Measurements from ENCODE around the gene TANGO6.

Gene TANGO6

DNA sequence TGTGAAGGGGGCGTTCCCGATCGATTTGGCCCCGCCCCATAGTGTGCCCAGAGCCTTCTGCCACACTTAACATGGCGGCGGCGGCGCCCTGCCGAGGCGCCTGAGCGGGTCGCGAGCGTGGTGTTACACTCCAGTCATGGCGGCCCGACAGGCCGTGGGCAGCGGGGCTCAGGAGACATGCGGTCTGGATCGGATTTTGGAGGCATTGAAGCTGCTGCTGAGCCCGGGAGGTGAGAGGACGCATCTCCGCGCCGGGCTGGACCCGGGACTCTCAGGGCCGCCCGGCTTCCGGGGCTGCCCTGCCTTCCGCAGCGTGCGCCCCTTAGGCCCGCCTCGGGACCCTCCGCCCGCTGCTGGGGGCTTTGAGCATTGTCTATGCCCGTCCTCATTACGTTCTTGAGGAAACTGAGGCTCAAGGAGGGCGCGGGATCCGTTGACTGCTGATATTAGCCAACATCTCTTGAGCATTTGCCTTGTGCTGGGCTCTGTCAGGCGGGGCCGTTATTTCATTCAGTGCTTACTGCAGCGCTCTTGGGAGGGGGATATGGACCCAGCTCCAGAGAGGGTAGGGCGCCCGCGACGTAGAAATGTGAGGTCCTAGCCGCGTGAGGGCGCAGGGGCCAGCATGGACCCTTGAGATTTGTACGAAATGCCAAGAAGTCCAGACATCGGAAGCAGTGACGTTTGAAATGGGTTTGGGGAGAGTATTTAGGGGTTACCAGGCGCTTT is at the start of gene TANGO6:
TSS of gene TANGO6 (plus strand) at position 50 of the 729 bp plus-strand sequence. CDS start at position 137, 87 bp downstream.
- DNase-seq (ENCODE audit: low spot score in 2 of 2) = peak; percentile 90
- Mint-ChIP-seq H3K36me3 (no peaks in the 10 kb centered on the region), H3K4me1 (peaks cover 16% of the 10 kb centered on the region), H3K27ac (peak within 1 kb of the TSS; percentile 79), H3K27me3 (no peaks in the 10 kb centered on the region), H3K9me3 (no peaks in the 10 kb centered on the region), H3K4me3 (peak within 1 kb of the TSS; percentile 94)
- ATAC-seq (ENCODE audit: low read depth) = peak; percentile 98

DNA sequence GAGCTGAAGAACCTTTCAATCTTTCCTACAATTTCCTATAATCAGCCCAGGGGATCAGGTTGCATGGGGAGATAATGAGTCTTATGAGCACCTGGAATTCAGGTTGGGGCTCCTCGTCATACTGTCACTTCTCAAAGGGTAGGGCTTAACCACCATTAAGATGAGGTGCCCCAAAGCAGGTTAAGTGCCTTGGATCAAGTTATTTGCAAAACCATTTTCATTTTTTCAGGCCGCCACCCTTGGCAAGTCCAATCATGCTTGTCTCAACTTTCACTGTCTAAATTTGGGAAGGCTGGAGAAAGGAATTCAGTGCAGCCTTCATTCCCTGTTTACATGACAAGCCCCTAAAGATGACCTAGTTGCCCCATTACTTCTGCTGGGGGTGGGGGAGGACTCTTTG is 44.9 kb upstream of the TANGO6 start:
- Mint-ChIP-seq H3K4me1 (no peaks in the 10 kb centered on the region), H3K36me3 (no peaks in the 10 kb centered on the region), H3K4me3 (no peak overlapping the region), H3K9me3 (no peaks in the 10 kb centered on the region), H3K27me3 (no peaks in the 10 kb centered on the region), H3K27ac (no peak overlapping the region)
- no peak for ATAC-seq (ENCODE audit: low read depth)
- DNase-seq (ENCODE audit: low spot score in 2 of 2) = no peak

DNA sequence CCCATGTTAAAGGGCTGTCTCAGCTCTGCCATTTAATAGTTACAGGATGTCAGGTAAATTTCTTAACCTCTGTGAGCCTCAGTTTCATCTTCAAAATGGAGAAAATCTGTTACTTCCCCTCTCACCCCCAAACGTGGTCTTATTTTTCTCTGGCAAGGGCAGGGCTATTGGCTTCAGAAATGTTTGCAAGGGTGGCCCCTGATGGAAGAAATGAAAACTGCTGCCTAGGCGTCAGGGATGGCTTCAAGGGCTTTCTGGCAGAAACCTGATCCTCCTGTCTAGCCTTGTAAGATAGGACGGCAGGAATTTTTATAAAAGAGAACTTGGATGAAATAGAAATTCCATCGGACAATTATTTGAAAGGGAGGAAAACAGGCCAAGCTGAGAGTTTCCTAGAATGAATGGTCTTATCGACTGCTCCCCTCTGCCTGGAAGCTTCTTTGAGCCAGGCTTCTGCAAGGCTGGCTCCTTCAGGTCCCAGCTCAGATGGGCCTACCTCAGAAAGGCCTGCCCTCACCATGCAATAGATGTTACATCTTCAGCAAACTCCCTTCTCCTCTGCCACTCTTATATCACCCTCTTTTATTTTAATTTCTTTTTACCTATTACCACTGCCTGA is 43.0 kb upstream of the TANGO6 start:
- H3K27ac Mint-ChIP-seq = no peak overlapping the region
- ATAC-seq (ENCODE audit: low read depth) (peak; percentile 96), DNase-seq (ENCODE audit: low spot score in 2 of 2) (peak; percentile 54 to 56)
- no peaks in the 10 kb centered on the region for H3K27me3 Mint-ChIP-seq
- no peak overlapping the region for H3K4me3 Mint-ChIP-seq
- H3K4me1 Mint-ChIP-seq = no peaks in the 10 kb centered on the region
- H3K9me3 Mint-ChIP-seq = no peaks in the 10 kb centered on the region
- H3K36me3 Mint-ChIP-seq = no peaks in the 10 kb centered on the region

DNA sequence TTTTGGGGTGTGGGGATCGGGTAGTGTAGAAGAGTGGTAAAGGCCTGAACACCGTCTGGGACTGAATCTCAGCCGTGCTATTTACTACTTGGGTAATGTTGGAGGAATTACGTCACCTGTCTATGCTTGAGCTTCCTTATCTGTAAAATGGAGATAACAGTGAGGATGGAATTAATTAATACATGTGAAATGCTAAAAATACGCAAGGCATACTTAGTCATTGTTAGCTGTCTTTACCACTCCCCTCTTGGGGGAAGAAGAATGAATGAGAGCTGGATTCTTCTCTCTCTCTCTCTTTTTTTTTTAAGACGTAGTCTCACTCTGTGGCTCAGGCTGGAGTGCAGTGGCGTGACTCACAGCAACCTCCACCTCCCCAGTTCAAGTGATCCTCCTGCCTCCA is 41.1 kb upstream of the TANGO6 start:
- no peaks in the 10 kb centered on the region for H3K36me3 Mint-ChIP-seq
- no peaks in the 10 kb centered on the region for H3K9me3 Mint-ChIP-seq
- no peak for ATAC-seq (ENCODE audit: low read depth)
- H3K27me3 Mint-ChIP-seq = no peaks in the 10 kb centered on the region
- no peak overlapping the region for H3K27ac Mint-ChIP-seq
- no peaks in the 10 kb centered on the region for H3K4me1 Mint-ChIP-seq
- no peak for DNase-seq (ENCODE audit: low spot score in 2 of 2)
- H3K4me3 Mint-ChIP-seq = no peak overlapping the region

DNA sequence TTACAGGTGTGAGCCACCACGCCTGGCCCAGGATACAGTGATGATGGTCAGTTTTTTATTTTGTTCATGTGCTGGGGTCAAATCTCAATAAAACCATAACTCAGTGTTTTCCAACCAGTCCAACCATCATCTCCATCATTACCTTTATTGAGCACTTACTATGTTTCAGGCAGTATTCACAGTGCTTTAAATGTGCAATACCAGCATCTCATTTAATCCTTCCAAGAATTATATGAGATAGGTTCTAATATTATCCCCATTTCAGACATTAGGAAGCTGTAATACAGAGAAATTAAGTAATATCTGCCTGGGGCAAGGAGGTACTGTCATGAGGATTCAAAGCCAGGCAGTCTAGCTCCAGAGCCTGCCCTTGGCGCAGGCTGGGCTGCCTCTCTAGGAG is 36.9 kb upstream of the TANGO6 start:
- H3K4me3 Mint-ChIP-seq = no peak overlapping the region
- H3K9me3 Mint-ChIP-seq = no peaks in the 10 kb centered on the region
- peaks cover 1% of the 10 kb centered on the region for H3K27me3 Mint-ChIP-seq
- ATAC-seq (ENCODE audit: low read depth) (no peak), DNase-seq (ENCODE audit: low spot score in 2 of 2) (no peak)
- no peaks in the 10 kb centered on the region for H3K4me1 Mint-ChIP-seq
- no peaks in the 10 kb centered on the region for H3K36me3 Mint-ChIP-seq
- no peak overlapping the region for H3K27ac Mint-ChIP-seq

DNA sequence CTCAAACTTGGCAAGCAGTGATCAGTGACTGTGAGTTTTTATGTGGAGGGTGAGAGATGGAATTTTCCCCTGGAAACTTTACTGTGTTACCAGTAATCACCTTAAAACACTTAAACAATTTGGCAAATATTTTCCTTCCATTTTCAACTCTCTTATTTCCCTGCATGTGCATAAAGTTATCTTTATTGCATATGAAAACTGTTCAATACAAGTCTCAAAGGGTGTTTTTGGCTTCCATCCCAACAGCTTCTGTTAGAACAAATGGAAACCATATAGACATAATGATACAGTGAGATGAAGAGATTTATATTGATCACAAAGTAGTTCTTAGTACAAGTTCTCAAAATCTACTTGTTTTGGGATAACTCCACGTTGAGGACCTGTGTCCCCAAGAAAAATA is 36.4 kb upstream of the TANGO6 start:
- H3K36me3 Mint-ChIP-seq = no peaks in the 10 kb centered on the region
- H3K4me3 Mint-ChIP-seq = no peak overlapping the region
- peaks cover 1% of the 10 kb centered on the region for H3K27me3 Mint-ChIP-seq
- no peak for DNase-seq (ENCODE audit: low spot score in 2 of 2)
- H3K27ac Mint-ChIP-seq = no peak overlapping the region
- no peaks in the 10 kb centered on the region for H3K9me3 Mint-ChIP-seq
- H3K4me1 Mint-ChIP-seq = no peaks in the 10 kb centered on the region
- no peak for ATAC-seq (ENCODE audit: low read depth)

DNA sequence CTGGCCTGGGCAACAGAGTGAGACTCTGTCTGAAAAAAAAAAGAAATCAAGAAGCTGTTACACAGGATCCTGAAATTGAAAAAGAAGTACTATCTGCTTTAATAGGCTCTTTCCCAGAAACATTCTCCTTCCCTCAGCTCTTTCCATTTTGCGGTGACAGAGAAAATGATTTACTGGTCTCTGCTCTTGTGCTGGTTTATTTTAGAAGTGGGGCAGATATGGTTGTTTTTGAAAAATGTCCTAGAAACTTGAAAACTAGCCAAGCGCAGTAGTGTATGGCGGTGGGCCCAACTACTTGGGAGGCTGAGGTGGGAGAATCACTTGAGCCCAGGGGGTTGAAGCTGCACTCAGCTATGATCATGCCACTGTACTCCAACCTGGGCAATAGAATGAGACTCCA is 28.8 kb upstream of the TANGO6 start:
- Mint-ChIP-seq H3K4me1 (no peaks in the 10 kb centered on the region), H3K36me3 (peaks cover 2% of the 10 kb centered on the region)

DNA sequence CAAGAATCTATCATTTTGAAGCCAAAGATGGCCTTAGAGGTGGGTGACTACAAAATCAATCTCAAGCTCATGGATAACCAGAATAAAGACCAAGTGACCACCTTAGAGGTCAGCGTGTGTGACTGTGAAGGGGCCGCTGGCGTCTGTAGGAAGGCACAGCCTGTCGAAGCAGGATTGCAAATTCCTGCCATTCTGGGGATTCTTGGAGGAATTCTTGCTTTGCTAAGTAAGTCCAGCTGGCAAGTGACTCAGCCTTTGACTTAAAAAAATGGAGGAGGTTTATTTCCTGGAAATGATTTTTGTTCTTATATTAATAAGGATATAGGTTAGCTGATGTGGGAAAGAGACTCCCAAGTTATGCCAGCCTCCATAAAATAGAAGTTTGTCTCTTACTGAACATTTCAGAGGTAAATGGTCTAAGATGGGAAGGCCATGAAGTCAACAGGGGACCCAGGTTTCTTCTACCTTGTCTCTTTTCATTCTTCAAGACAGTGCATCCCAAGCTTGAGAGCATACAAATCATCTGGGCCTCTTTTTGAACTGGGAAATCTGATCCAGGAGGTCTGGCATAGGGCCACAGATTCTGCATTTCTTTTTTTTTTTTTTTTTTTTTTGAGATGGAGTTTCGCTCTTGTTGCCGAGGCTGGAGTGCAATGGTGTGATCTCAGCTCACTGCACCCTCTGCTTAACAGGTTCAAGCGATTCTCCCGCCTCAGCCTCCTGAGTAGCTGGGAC is 19.8 kb upstream of the TANGO6 start:
- no peak overlapping the region for H3K27ac Mint-ChIP-seq
- H3K4me3 Mint-ChIP-seq = no peak overlapping the region
- H3K36me3 Mint-ChIP-seq = no peaks in the 10 kb centered on the region
- H3K4me1 Mint-ChIP-seq = no peaks in the 10 kb centered on the region
- peaks cover 5% of the 10 kb centered on the region for H3K9me3 Mint-ChIP-seq
- ATAC-seq (ENCODE audit: low read depth) = no peak
- peaks cover 2% of the 10 kb centered on the region for H3K27me3 Mint-ChIP-seq
- DNase-seq (ENCODE audit: low spot score in 2 of 2) = no peak

More for the DNA sequence above, 28.8 kb upstream of the TANGO6 start:
- Mint-ChIP-seq H3K27ac (no peak overlapping the region), H3K9me3 (peaks cover 2% of the 10 kb centered on the region), H3K4me3 (no peak overlapping the region), H3K27me3 (peaks cover 2% of the 10 kb centered on the region)
- DNase-seq (ENCODE audit: low spot score in 2 of 2) = no peak
- no peak for ATAC-seq (ENCODE audit: low read depth)

DNA sequence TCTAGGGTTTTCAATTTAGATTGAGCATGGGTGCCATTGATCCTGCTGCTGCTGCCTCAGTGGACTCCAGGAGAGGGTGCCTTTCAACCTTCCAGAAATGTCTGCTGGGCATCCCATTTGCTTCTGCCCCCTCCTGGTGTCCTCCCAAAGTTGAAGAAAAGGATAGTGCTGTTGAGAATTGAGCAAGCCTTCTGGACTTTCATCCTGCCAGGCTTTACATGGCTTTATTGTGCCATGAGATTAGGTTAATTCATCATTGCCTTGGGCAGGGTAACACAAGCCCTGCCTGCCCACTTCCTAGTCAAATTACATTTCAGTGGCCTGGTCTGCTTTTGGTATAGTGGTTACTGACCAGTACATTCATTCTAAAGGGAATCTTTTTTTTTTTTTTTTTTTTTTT is 17.9 kb upstream of the TANGO6 start:
- ATAC-seq (ENCODE audit: low read depth) = no peak
- Mint-ChIP-seq H3K9me3 (peaks cover 5% of the 10 kb centered on the region), H3K4me3 (no peak overlapping the region), H3K4me1 (no peaks in the 10 kb centered on the region), H3K27me3 (peaks cover 2% of the 10 kb centered on the region), H3K27ac (no peak overlapping the region), H3K36me3 (no peaks in the 10 kb centered on the region)
- no peak for DNase-seq (ENCODE audit: low spot score in 2 of 2)

DNA sequence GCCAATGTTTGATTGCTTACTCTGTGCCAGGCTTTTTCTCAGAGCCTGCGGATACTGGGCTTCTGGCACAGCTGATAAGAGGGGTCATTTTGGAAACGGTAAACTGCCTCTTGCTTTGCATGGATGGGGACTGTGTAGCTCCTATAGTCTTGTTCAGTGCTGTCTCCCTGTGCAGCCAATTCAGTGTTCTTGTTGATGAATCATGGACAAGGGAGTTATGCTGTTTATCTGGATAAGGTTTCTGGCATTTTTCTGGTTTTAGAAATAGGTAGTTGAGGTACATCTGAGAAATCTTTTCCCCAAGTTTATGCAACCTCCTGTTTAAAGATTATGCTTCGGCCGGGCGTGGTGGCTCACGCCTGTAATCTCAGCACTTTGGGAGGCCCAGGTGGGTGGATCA is 16.7 kb upstream of the TANGO6 start:
- Mint-ChIP-seq H3K27ac (no peak overlapping the region), H3K4me1 (no peaks in the 10 kb centered on the region), H3K9me3 (peaks cover 5% of the 10 kb centered on the region), H3K27me3 (peaks cover 2% of the 10 kb centered on the region), H3K36me3 (no peaks in the 10 kb centered on the region), H3K4me3 (no peak overlapping the region)
- no peak for ATAC-seq (ENCODE audit: low read depth)
- DNase-seq (ENCODE audit: low spot score in 2 of 2) = no peak

DNA sequence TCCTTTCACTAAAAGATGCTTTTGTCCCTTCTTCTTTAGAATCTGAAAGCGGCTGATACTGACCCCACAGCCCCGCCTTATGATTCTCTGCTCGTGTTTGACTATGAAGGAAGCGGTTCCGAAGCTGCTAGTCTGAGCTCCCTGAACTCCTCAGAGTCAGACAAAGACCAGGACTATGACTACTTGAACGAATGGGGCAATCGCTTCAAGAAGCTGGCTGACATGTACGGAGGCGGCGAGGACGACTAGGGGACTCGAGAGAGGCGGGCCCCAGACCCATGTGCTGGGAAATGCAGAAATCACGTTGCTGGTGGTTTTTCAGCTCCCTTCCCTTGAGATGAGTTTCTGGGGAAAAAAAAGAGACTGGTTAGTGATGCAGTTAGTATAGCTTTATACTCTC is 10.1 kb upstream of the TANGO6 start:
- Mint-ChIP-seq H3K27ac (no peak overlapping the region), H3K36me3 (no peaks in the 10 kb centered on the region)
- ATAC-seq (ENCODE audit: low read depth) = no peak

DNA sequence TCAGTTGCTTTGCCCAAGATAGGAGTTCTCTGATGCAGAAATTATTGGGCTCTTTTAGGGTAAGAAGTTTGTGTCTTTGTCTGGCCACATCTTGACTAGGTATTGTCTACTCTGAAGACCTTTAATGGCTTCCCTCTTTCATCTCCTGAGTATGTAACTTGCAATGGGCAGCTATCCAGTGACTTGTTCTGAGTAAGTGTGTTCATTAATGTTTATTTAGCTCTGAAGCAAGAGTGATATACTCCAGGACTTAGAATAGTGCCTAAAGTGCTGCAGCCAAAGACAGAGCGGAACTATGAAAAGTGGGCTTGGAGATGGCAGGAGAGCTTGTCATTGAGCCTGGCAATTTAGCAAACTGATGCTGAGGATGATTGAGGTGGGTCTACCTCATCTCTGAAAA is 8.8 kb upstream of the TANGO6 start:
- H3K27ac Mint-ChIP-seq = no peak overlapping the region
- DNase-seq (ENCODE audit: low spot score in 2 of 2) = no peak
- peaks cover 2% of the 10 kb centered on the region for H3K27me3 Mint-ChIP-seq
- no peak overlapping the region for H3K4me3 Mint-ChIP-seq
- ATAC-seq (ENCODE audit: low read depth) = no peak
- no peaks in the 10 kb centered on the region for H3K36me3 Mint-ChIP-seq
- no peaks in the 10 kb centered on the region for H3K4me1 Mint-ChIP-seq
- H3K9me3 Mint-ChIP-seq = no peaks in the 10 kb centered on the region

More for the DNA sequence above, 10.1 kb upstream of the TANGO6 start:
- no peak for DNase-seq (ENCODE audit: low spot score in 2 of 2)
- no peak overlapping the region for H3K4me3 Mint-ChIP-seq
- peaks cover 2% of the 10 kb centered on the region for H3K27me3 Mint-ChIP-seq
- H3K4me1 Mint-ChIP-seq = no peaks in the 10 kb centered on the region
- no peaks in the 10 kb centered on the region for H3K9me3 Mint-ChIP-seq

DNA sequence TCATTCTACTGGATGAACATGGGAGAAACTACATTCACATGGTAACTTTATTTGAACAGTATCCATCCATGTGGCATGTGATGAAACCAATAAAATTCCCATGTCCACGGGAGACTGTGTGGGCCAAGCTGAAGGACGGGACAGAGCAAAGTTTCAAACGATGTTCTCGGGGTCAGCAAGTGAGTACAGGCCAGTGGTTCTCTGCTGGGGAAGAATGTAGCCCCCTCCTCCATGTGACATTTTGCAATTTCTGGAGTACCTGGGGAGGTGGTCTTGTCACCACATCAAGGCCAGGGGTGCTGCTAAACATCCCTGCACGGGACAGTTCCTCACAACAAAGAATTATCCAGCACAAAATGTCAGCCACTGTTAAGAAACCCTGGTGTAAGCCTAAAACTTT is 7.4 kb upstream of the TANGO6 start:
- Mint-ChIP-seq H3K36me3 (no peaks in the 10 kb centered on the region), H3K4me3 (no peak overlapping the region), H3K4me1 (no peaks in the 10 kb centered on the region), H3K27ac (no peak overlapping the region), H3K27me3 (peaks cover 2% of the 10 kb centered on the region), H3K9me3 (no peaks in the 10 kb centered on the region)
- DNase-seq (ENCODE audit: low spot score in 2 of 2) (no peak), ATAC-seq (ENCODE audit: low read depth) (no peak)

DNA sequence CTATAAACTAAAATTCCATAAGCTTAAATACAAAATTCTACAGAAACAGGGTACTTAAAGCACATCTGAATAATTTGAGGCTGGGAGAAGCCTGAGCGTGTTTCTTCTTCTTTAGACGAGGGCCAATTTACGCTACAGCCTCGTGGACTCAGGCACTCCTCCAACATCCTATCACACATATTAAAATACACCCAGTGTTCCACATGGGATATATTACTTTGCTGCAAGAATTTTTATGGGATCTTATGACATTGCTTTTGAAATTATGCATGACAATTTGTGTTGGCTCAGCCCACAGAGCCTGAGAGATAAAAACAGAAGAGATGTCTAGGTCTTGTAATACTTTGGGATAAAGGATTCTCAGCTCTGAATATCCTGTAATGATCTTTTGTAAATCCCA is 3.5 kb upstream of the TANGO6 start:
- no peak for ATAC-seq (ENCODE audit: low read depth)
- no peaks in the 10 kb centered on the region for H3K27me3 Mint-ChIP-seq
- no peak overlapping the region for H3K4me3 Mint-ChIP-seq
- H3K4me1 Mint-ChIP-seq = peaks cover 7% of the 10 kb centered on the region
- H3K36me3 Mint-ChIP-seq = no peaks in the 10 kb centered on the region
- H3K27ac Mint-ChIP-seq = no peak overlapping the region
- no peaks in the 10 kb centered on the region for H3K9me3 Mint-ChIP-seq
- DNase-seq (ENCODE audit: low spot score in 2 of 2) = no peak
